HG03045 (cell line): ENCODE measurements around the gene SH3BP2.
A peak's percentile ranks its signal among the peaks of the same experiment; 100 is the strongest.
"Not testable (repeated sequence)": the region's sequence is repeated elsewhere in the genome, so short reads cannot be mapped to it uniquely, and the experiment has no call there.

ENCODE experiments used
- ATAC-seq: cut with Tn5 transposase; IDR thresholded peaks from one replicate; pipeline ENCODE4 v1.9.1; 2021; ENCODE audit warnings: mild to moderate bottlenecking, moderate library complexity; ENCODE audit not compliant: unreplicated experiment

SH3BP2 gene

GRCh38 chr4:2762486-2763370, 30.2 kb upstream of the SH3BP2 start:
- not testable (repeated sequence) for ATAC-seq

DNA sequence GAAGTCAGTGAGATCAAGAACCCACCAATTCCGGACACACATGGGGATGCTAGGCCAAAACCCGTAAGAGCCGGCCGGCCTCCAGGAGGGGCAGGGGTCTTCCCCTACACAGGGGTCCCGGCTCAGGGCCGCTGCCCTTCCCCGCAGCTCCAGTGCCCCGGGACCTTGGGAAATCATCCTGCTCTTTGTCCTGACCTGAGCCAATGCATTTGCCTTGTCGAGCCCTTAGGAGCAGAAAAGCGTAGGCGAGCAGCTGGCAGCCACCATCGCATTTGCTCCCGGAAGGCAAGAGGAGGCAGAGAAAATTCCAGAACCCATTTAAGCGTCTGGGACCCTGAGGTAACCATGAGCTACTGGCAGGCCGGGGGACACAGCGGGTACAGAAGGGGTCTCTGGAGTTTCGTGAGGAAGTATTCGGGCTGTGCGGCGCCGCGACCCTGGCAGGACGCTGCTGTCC, 29.3 kb upstream of the SH3BP2 start:
- ATAC-seq = no peak

DNA sequence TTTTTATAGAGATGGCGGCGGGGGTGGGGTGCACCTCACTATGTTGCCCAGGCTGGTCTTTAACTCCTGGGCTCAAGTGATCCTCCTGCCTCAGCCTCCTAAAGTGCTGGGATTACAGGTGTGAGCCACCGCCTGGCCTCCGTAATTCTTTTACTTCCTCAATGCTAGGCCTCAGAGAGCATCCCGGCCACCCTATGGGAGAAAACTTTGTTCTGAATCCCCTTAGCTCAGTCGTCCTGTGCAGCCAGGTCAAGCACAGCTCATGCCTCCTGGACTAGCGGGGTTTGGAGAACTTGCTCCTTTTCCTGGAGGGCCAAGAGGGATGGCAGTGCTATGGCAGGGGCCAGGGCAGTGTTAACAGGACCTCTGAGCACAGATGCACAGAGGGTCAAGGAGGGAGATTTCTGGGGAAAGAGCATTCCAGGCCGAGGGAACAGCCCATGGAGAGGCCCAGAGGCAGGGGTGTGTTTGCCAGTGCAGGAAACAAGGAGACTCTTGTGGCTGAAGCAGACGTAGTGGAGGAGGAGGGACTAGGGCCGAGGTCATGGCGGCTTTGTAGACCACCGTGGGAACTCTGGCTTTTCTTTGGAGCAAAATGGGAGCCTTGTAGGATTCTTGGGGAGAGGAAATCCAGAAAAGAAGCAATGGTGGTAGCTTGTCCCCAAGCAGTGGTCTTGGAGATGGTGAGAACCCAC, 26.9 kb upstream of the SH3BP2 start:
- ATAC-seq = no peak

- ATAC-seq = no peak
These were observed 25.7 kb upstream of the SH3BP2 start for GRCh38 chr4:2767046-2767704.

- ATAC-seq = no peak
These were observed 25.2 kb upstream of the SH3BP2 start for GRCh38 chr4:2767705-2768074.

- no peak for ATAC-seq
These were observed 24.8 kb upstream of the SH3BP2 start for GRCh38 chr4:2768124-2768523.

DNA sequence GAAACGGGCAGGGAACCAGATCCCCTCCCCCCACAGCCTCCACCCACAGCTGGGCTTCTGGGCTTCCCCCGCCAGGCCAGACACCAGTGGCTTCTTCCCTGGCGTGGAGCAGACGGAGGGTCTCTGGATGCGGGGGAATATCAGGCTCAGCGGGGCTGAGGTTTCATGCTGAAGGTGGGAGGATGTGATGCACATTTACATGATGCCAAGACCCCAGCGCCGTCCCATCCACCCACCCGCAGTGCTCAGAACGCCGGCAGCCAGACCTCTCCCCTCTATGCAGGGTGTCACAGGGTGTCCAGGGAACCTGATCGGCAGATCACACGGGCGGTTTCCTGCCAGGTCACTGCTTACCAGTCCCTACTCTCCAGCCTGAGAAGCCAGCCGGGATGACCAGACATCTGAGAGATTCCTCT, 24.0 kb upstream of the SH3BP2 start:
- ATAC-seq = no peak

DNA sequence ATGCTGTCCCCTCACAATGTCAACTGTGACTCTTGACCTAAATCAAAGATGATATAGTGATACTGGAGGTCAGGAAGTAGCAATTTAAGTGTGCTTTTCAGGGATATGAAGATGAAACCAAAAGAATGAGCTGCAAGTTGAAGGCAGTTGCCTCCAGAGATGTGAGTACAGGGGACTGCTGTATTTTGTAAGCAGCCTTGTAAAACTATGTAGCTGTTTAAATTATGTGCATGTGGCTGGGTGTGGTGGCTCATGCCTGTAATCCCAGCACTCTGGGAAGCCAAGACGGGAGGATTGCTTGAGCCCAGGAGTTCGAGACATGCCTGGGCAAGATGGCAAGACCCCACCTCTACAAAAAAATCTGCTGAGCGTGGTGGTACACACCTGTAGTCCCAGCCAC, 21.6 kb upstream of the SH3BP2 start:
- ATAC-seq = no peak

DNA sequence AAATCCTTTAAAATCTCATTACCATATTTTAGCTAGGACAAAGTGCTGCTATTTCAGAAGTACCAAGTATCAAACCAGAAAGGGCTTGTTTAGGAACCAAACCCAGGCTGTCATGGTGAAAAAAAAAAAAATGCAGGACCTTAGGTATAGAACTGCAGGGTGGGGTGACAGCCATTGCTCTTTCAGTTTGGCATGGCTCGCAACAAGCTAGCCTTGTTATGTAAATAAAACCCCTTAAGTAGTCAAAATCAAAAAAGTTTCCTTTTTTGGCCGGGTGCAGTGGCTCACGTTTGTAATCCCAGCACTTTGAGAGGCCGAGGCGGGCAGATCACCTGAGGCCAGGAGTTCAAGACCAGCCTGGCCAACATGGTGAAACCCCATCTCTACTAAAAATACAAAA, 12.2 kb upstream of the SH3BP2 start:
- ATAC-seq = not testable (repeated sequence)

- ATAC-seq = no peak
These were observed 11.0 kb upstream of the SH3BP2 start for GRCh38 chr4:2781911-2782310.

- no peak for ATAC-seq
These were observed 9.1 kb upstream of the SH3BP2 start for GRCh38 chr4:2783790-2784189.

- no peak for ATAC-seq
These were observed 7.3 kb upstream of the SH3BP2 start for GRCh38 chr4:2785613-2786012.

DNA sequence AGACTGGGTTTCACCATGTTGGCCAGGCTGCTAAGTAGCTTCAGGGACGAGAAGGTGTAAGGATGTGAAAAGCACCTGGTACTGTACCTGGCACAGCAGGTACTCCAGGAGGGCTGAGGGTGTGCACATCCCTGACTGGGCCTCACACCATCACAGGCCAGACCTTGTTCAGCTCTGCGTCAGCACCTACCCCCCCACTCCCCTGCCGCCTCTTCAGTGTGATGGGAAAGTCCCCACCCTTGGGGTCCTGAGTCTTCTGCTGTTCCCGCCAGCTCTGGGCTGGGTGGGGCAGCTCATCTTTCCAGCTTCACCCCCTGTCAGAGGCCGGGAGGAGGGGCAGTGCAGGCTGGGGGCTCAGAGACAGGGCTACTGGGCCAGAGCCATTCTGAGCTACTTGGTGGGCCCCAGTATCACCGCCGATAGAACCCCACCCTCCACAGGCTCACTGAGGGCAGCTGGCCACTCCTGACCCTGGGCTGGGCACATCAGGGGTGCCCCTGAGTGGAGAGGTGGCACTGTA, 6.7 kb upstream of the SH3BP2 start:
- no peak for ATAC-seq

DNA sequence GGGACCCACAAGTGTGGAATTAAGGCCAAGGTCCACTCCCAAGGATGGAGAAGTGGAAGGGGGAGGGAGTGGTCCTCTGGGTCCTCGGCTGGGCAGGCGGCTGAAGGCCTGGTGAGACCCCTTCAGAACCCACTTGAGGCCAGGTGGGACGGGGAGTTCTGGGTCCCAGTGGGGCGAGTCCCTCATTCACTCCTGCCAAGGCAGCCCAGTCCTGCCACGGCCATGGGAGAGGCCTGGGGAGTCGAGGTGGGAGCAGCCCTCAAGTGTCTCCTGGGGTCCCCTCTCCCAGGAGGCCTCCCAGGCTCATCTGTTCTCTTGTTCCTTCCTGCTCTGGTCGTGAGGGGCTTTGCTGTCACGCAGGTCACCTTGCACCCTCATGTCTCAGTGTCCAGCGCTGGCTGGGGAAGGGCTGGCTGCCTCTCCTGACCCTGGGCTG, 6.1 kb upstream of the SH3BP2 start:
- ATAC-seq = no peak

GRCh38 chr4:2787230-2788100, 5.4 kb upstream of the SH3BP2 start:
- ATAC-seq = peak; percentile 70

DNA sequence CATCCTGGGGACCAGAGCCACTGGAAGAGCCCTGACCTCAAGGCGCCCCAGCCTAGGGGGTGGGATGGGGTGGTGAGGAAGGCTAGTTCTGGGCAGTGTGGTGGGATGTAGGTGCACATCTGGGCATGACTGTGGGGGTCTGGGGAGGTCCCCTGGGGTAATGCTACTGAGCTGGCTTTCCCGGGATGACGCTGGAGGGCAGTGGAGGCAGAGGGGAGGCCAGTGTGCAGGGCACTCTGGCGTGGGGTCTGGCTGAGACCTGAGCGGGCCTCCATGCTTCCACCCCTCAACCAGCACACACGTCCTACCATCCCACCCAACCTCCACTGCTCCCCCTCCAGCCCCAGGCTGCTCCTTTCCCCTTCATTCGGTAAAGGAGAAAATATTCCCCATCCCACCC, 4.8 kb upstream of the SH3BP2 start:
- ATAC-seq = no peak

GRCh38 chr4:2788532-2789103, 4.3 kb upstream of the SH3BP2 start:
- ATAC-seq = no peak

DNA sequence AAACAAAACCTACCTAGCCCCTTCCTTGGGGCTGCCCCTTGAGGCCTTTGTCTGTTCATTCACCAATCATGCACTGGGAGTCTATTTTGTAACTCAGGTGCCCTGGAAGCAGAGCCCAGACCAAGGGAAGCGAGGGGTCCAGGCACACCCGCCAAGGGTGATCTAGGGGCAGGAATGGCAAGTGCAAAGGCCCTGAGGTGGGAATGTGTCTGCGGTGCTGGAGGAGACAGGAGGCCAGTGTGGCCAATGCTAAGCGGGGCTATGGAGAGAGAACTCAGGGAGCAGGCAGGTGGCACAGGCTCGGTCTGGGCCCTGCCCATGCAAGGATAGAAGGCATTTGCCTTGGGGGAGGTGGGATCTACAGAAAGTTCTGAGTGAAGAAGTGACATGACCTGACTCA, 3.5 kb upstream of the SH3BP2 start:
- no peak for ATAC-seq

DNA sequence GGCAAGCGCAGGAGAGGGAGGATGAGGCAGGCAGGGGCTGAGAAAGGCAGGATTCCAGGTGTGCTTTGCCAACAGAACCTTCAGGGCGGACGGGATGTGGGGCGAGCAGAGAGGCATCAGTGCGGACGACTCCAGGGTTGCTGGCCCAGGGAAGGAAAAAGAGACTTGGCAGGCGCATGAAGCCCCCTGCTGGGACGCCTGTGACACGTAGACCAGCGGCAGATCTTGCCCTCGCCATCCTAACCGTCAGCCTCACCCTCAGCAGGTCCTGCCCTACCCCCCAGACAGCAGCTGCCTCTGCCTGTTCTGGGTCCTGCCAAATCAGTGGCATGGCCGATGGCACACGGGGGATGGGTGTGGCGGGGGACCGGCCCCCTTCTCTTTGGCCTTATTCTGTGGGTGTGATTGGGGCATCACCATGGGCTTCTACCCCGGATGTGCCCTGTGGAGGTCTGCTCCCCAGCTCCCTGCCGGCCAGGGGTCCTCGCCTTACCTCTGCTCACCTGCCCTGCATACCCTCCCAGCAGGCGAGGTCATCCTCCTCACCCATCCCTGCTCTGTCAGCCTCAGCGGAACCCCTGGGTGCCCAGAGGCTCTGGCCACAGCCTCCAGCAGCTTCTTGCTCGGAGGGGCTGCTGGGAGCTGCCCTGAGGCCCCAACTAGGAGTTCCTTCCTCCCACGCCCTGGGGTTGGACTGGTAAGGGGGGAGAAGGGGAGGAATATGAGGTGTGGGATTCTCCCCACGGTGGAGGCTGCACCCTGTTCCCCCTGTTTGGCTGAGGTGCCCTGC, 2.9 kb upstream of the SH3BP2 start:
- ATAC-seq = no peak
